ENCODE results near the gene SLC6A20.
A peak's percentile ranks its signal among the peaks of the same experiment; 100 is the strongest.

The SLC6A20 gene

GRCh38 chr3:45781271-45781670, 15.1 kb downstream of the SLC6A20 start:
- DNase-seq (ENCODE audit: low spot score) (no peak), ATAC-seq (ENCODE audit: low read depth) (no peak)
- no peaks in the 10 kb centered on the region for H3K4me1 ChIP-seq (ENCODE audit: insufficient read depth, poor library complexity, severe bottlenecking)
- no peaks in the 10 kb centered on the region for H3K9me3 ChIP-seq (ENCODE audit: severe bottlenecking)
- no peak overlapping the region for H3K4me3 ChIP-seq (ENCODE audit: severe bottlenecking)
- TF ChIP-seq, protein P1, sequence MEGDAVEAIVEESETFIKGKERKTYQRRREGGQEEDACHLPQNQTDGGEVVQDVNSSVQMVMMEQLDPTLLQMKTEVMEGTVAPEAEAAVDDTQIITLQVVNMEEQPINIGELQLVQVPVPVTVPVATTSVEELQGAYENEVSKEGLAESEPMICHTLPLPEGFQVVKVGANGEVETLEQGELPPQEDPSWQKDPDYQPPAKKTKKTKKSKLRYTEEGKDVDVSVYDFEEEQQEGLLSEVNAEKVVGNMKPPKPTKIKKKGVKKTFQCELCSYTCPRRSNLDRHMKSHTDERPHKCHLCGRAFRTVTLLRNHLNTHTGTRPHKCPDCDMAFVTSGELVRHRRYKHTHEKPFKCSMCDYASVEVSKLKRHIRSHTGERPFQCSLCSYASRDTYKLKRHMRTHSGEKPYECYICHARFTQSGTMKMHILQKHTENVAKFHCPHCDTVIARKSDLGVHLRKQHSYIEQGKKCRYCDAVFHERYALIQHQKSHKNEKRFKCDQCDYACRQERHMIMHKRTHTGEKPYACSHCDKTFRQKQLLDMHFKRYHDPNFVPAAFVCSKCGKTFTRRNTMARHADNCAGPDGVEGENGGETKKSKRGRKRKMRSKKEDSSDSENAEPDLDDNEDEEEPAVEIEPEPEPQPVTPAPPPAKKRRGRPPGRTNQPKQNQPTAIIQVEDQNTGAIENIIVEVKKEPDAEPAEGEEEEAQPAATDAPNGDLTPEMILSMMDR (IDR thresholded peaks at IDR 0.05; ENCODE audit: poor library complexity, severe bottlenecking), result no peak
- H3K27me3 ChIP-seq (ENCODE audit: insufficient read depth, poor library complexity, severe bottlenecking), result no peaks in the 10 kb centered on the region
- H3K27ac ChIP-seq (ENCODE audit: poor library complexity, severe bottlenecking), result no peak overlapping the region
- no peaks in the 10 kb centered on the region for H3K36me3 ChIP-seq (ENCODE audit: low read depth)

DNA sequence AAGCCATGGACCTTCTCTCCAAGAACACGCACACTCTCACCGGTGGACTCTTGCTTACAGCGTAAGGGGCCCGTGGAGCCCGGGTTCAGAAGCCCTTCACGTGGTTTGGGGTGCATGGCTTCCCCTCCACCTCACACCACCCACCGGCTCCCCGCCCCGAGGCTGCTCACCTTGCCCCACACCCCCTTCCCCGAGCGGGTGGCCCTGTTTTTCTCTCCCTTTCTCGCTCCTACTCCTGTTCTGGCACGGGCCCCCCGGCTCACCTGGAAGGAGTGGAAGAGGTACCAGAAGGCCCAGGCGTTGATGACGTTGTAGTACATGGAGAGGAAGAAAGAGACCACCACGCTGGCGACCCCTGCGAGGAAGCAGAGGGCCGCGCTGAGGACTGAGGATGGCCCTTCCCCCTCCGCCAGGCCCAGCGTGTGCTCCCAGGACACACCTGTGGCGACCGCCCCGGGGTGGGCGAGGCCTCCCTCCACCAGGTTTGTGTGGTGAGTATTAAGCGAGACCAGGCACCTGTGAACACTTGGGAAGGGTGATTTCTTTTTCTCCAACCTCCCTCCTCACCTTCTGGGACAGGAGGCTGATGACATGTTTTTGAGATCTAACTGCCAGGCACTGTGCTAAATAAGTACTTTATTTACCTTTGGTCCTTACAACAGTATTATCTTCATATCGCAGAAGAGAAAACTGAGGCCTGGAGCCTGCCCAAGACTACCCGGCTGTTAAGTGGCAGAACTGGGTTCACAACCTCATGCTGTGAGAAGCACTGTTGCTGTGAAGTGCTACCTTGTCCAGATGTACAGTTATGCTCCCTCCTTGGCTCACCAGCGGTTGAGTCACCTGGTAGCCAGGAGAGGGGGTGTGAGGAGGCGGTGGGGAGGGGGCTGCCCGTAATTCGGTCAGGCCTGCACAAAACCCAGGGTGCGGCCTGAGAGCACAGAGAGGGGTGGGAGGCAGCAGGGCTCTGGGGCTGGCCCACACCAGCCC, 16.3 kb downstream of the SLC6A20 start:
- DNase-seq (ENCODE audit: low spot score), result no peak
- ATAC-seq (ENCODE audit: low read depth), result no peak
- no peaks in the 10 kb centered on the region for H3K27me3 ChIP-seq (ENCODE audit: insufficient read depth, poor library complexity, severe bottlenecking)
- no peaks in the 10 kb centered on the region for H3K4me1 ChIP-seq (ENCODE audit: insufficient read depth, poor library complexity, severe bottlenecking)
- H3K4me3 ChIP-seq (ENCODE audit: severe bottlenecking), result no peak overlapping the region
- TF ChIP-seq, protein P1 (IDR thresholded peaks at IDR 0.05; ENCODE audit: poor library complexity, severe bottlenecking), result no peak
- no peaks in the 10 kb centered on the region for H3K9me3 ChIP-seq (ENCODE audit: severe bottlenecking)
- no peak overlapping the region for H3K27ac ChIP-seq (ENCODE audit: poor library complexity, severe bottlenecking)
- H3K36me3 ChIP-seq (ENCODE audit: low read depth), result no peaks in the 10 kb centered on the region

- H3K4me1 ChIP-seq (ENCODE audit: insufficient read depth, poor library complexity, severe bottlenecking), result no peaks in the 10 kb centered on the region
- ATAC-seq (ENCODE audit: low read depth), result 0 out of 3 replicates have a peak, but pooled peaks have one; percentile 23
- no peaks in the 10 kb centered on the region for H3K9me3 ChIP-seq (ENCODE audit: severe bottlenecking)
- DNase-seq (ENCODE audit: low spot score), result no peak
- no peaks in the 10 kb centered on the region for H3K36me3 ChIP-seq (ENCODE audit: low read depth)
- no peaks in the 10 kb centered on the region for H3K27me3 ChIP-seq (ENCODE audit: insufficient read depth, poor library complexity, severe bottlenecking)
- TF ChIP-seq, protein P1 (IDR thresholded peaks at IDR 0.05; ENCODE audit: poor library complexity, severe bottlenecking), result no peak
- H3K27ac ChIP-seq (ENCODE audit: poor library complexity, severe bottlenecking), result no peak overlapping the region
- H3K4me3 ChIP-seq (ENCODE audit: severe bottlenecking), result no peak overlapping the region
Observed at GRCh38 chr3:45778761-45779201, 17.6 kb downstream of the SLC6A20 start.

DNA sequence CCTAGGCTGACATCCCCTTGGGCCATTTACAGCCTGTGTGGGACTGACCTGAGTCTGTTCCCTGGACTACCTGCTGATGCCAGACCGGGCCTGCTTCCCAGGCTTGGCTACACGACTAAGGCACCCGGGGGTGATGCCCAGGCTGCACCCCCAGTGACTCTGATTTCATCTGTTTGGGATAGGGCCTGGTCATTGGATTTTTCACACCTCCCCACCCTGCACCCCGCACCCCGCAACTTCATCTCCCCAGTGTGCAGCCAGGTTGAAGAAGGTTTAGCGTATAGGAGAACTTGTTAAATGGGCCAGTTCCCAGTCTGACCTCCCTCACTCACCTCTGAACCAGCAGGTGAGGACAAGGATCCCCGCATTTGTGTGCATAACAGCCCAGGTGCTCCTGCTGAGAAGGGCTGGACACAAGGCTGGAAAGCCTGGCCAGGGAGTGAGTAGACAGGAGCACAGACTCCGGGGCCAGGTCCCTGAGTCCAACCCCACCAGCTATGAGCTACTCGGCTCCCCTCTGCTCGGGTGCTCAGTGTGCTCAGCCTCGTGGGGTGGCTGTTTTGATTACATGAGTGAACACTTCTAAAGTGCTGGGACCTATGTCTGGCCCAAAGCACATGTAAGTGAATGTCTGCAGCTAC, 18.5 kb downstream of the SLC6A20 start:
- H3K4me3 ChIP-seq (ENCODE audit: severe bottlenecking), result no peak overlapping the region
- H3K4me1 ChIP-seq (ENCODE audit: insufficient read depth, poor library complexity, severe bottlenecking), result no peaks in the 10 kb centered on the region
- no peaks in the 10 kb centered on the region for H3K9me3 ChIP-seq (ENCODE audit: severe bottlenecking)
- H3K27ac ChIP-seq (ENCODE audit: poor library complexity, severe bottlenecking), result no peak overlapping the region
- no peaks in the 10 kb centered on the region for H3K27me3 ChIP-seq (ENCODE audit: insufficient read depth, poor library complexity, severe bottlenecking)
- no peak for ATAC-seq (ENCODE audit: low read depth)
- no peaks in the 10 kb centered on the region for H3K36me3 ChIP-seq (ENCODE audit: low read depth)
- TF ChIP-seq, protein P1 (IDR thresholded peaks at IDR 0.05; ENCODE audit: poor library complexity, severe bottlenecking), result no peak
- DNase-seq (ENCODE audit: low spot score), result no peak

Measured in RWPE2 (cell line).